Nephron progenitor cell (in vitro differentiated cells): ENCODE results near the gene CTSZ.

Experiments
- DNase-seq: peaks from one replicate; pipeline ENCODE4 v3.0.0; 2021
- H3K27ac Mint-ChIP-seq: 2 replicates; pipeline ENCODE4 v1.8.0; 2021; ENCODE audit warnings: mild to moderate bottlenecking, moderate library complexity, mixed read lengths
- H3K27me3 Mint-ChIP-seq: 2 replicates; pipeline ENCODE4 v1.8.0; 2021; ENCODE audit warnings: mild to moderate bottlenecking, low read depth, mixed read lengths; ENCODE audit not compliant: poor library complexity
- H3K36me3 Mint-ChIP-seq: 2 replicates; pipeline ENCODE4 v1.8.0; 2021; ENCODE audit warnings: low read depth, mixed read lengths
- H3K4me1 Mint-ChIP-seq: 2 replicates; pipeline ENCODE4 v1.8.0; 2021; ENCODE audit warnings: mixed read lengths
- H3K4me3 Mint-ChIP-seq: 2 replicates; pipeline ENCODE4 v1.8.0; 2021; ENCODE audit warnings: mild to moderate bottlenecking, moderate library complexity, mixed read lengths
- H3K9me3 Mint-ChIP-seq: 2 replicates; pipeline ENCODE4 v1.8.0; 2021; ENCODE audit warnings: mild to moderate bottlenecking, moderate library complexity, mixed read lengths
- CTCF ChIP-seq: fragments of 200-600 bp; sonication (generic); IDR thresholded peaks from 2 replicates; pipeline ENCODE4 v1.5.0; 2021; ENCODE audit warnings: antibody characterized with exemption

CTSZ gene

GRCh38 chr20:59018817-59019216, 11.8 kb upstream of the CTSZ start:
- Mint-ChIP-seq H3K27me3 (peaks cover 12% of the 10 kb centered on the region), H3K36me3 (peaks cover 17% of the 10 kb centered on the region), H3K4me1 (peaks cover 43% of the 10 kb centered on the region), H3K27ac (no peak overlapping the region), H3K9me3 (no peaks in the 10 kb centered on the region), H3K4me3 (no peak overlapping the region)
- no peak for TF ChIP-seq CTCF
- no peak for DNase-seq

- Mint-ChIP-seq H3K9me3 (no peaks in the 10 kb centered on the region), H3K27me3 (peaks cover 13% of the 10 kb centered on the region), H3K4me1 (peaks cover 47% of the 10 kb centered on the region), H3K27ac (no peak overlapping the region), H3K36me3 (peaks cover 5% of the 10 kb centered on the region), H3K4me3 (no peak overlapping the region)
- DNase-seq: no peak
- TF ChIP-seq CTCF: no peak
Measured at GRCh38 chr20:59017493-59018231, 10.6 kb upstream of the CTSZ start.

GRCh38 chr20:59016795-59017492, 9.9 kb upstream of the CTSZ start:
- Mint-ChIP-seq H3K4me1 (peaks cover 45% of the 10 kb centered on the region), H3K36me3 (no peaks in the 10 kb centered on the region), H3K4me3 (no peak overlapping the region), H3K9me3 (no peaks in the 10 kb centered on the region), H3K27me3 (peaks cover 12% of the 10 kb centered on the region), H3K27ac (no peak overlapping the region)
- DNase-seq: no peak
- TF ChIP-seq CTCF: no peak

GRCh38 chr20:59015812-59016711, 9.0 kb upstream of the CTSZ start:
- TF ChIP-seq CTCF: no peak
- Mint-ChIP-seq H3K4me3 (no peak overlapping the region), H3K36me3 (no peaks in the 10 kb centered on the region), H3K9me3 (no peaks in the 10 kb centered on the region), H3K4me1 (peaks cover 46% of the 10 kb centered on the region), H3K27me3 (peaks cover 12% of the 10 kb centered on the region), H3K27ac (no peak overlapping the region)
- no peak for DNase-seq

GRCh38 chr20:59015411-59015810, 8.4 kb upstream of the CTSZ start:
- Mint-ChIP-seq H3K36me3 (no peaks in the 10 kb centered on the region), H3K27ac (no peak overlapping the region), H3K4me1 (peaks cover 47% of the 10 kb centered on the region), H3K4me3 (no peak overlapping the region), H3K9me3 (no peaks in the 10 kb centered on the region), H3K27me3 (peaks cover 12% of the 10 kb centered on the region)
- no peak for DNase-seq
- no peak for TF ChIP-seq CTCF
